Measurements from ENCODE around the gene INMT.

INMT gene

DNA sequence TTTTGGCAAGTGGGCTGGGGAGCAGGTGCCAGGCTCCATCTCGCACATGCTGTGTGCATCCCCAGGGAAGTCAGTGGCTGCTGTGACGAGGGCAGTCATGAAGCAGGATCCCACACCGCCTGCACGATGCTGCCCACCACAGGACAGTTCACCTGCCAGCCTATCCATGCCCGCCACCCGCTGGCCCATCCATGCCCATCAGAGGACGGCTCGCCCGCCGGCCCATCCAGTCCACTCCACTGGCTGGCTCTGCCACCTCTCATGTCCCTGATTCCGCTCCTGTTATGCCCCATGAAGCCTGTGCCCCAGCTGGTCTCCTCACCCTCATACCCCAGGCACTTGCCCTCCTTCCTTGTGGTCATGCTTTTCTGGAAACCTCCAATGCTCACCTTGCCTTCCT lies 18.2 kb upstream of the INMT start:
- Histone ChIP-seq H4K20me1 (ENCODE audit: insufficient read depth) (no peaks in the 10 kb centered on the region), H2AFZ (ENCODE audit: low read depth) (no peak overlapping the region), H3K4me3 (IDR thresholded peaks at IDR 0.05; ENCODE audit: insufficient read depth, low read depth, low read length) (no peak overlapping the region), H3K9ac (no peak overlapping the region), H3K27ac (no peak overlapping the region), H3K4me1 (ENCODE audit: low read depth, poor library complexity, severe bottlenecking) (no peaks in the 10 kb centered on the region), H3K4me2 (no peak overlapping the region), H3K36me3 (ENCODE audit: insufficient read depth) (no peaks in the 10 kb centered on the region), H3K79me2 (ENCODE audit: insufficient read depth, low read depth) (no peaks in the 10 kb centered on the region), H3K27me3 (ENCODE audit: insufficient read depth, low read depth) (no peaks in the 10 kb centered on the region)
- no peak for TF ChIP-seq CTCF (conservative IDR thresholded peaks at IDR 0.05; ENCODE audit: low read depth, low read length)

DNA sequence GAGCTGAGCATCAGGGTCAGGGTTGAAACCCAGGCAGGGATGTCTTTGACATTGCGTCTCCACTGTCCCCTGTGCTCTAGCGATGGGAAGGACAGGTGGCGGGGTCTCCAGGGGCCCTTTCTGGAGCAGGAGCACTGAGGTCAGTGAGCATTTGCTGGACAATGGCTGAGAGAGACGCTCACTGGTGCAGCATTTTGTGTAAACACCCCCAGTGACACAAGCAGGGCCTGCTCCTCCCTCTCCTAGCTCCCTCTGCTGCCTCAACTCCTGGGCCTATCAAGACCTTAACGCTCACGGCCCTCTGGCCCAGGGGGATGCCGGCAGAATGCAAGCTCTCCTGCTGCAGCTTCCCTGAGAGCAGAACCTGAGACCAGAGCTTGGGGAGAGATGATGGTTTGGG lies 17.4 kb upstream of the INMT start:
- TF ChIP-seq CTCF (conservative IDR thresholded peaks at IDR 0.05; ENCODE audit: low read depth, low read length): no peak
- Histone ChIP-seq H4K20me1 (ENCODE audit: insufficient read depth) (no peaks in the 10 kb centered on the region), H3K4me1 (ENCODE audit: low read depth, poor library complexity, severe bottlenecking) (no peaks in the 10 kb centered on the region), H3K4me3 (IDR thresholded peaks at IDR 0.05; ENCODE audit: insufficient read depth, low read depth, low read length) (no peak overlapping the region), H3K36me3 (ENCODE audit: insufficient read depth) (no peaks in the 10 kb centered on the region), H3K27ac (no peak overlapping the region), H3K79me2 (ENCODE audit: insufficient read depth, low read depth) (no peaks in the 10 kb centered on the region), H3K4me2 (no peak overlapping the region), H2AFZ (ENCODE audit: low read depth) (no peak overlapping the region), H3K9ac (no peak overlapping the region), H3K27me3 (ENCODE audit: insufficient read depth, low read depth) (no peaks in the 10 kb centered on the region)

DNA sequence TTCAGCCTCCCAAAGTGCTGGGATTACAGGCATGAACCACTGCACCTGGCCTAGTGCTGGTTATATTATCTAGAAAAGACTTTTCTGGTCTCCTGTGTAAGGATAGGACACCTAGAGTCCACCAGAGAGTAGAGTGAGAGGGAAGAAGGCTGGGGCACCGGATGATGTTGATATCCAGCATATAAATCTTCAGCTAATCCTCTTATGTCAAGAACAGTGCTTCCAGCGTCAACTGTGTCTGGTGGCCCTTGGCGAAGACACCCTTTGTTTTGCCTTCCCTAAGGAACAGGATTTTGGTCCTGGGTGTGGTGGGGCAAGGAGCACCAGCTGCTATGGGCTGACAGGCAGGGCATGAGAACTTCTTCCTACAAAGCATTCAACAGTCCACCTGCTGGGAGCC lies 16.3 kb upstream of the INMT start:
- Histone ChIP-seq H3K4me1 (ENCODE audit: low read depth, poor library complexity, severe bottlenecking) (no peaks in the 10 kb centered on the region), H3K4me2 (no peak overlapping the region), H2AFZ (ENCODE audit: low read depth) (no peak overlapping the region), H3K79me2 (ENCODE audit: insufficient read depth, low read depth) (no peaks in the 10 kb centered on the region), H4K20me1 (ENCODE audit: insufficient read depth) (no peaks in the 10 kb centered on the region), H3K27me3 (ENCODE audit: insufficient read depth, low read depth) (no peaks in the 10 kb centered on the region), H3K9ac (no peak overlapping the region), H3K36me3 (ENCODE audit: insufficient read depth) (no peaks in the 10 kb centered on the region), H3K27ac (no peak overlapping the region), H3K4me3 (IDR thresholded peaks at IDR 0.05; ENCODE audit: insufficient read depth, low read depth, low read length) (no peak overlapping the region)
- TF ChIP-seq CTCF (conservative IDR thresholded peaks at IDR 0.05; ENCODE audit: low read depth, low read length): no peak

DNA sequence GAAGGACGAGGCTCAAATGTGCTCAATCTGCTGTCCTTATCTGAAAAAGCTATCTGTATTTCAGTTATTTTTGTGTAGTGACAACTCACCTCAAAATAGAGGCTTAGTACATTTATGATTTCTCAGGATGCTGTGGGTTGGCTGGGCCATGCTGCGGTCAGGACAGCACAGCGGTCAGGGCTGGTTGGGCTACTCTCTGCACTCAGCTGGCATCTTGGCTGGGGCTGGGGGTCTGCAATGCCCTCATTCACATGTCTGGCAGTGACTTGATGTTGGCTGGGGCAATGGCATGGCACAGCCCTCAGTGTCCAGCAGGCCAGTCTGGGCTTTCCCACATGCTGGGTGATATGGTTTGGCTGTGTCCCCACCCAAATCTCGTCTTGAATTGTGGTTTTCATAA lies 15.6 kb upstream of the INMT start:
- Histone ChIP-seq H2AFZ (ENCODE audit: low read depth) (no peak overlapping the region), H3K36me3 (ENCODE audit: insufficient read depth) (no peaks in the 10 kb centered on the region), H3K9ac (no peak overlapping the region), H3K27me3 (ENCODE audit: insufficient read depth, low read depth) (no peaks in the 10 kb centered on the region), H3K4me1 (ENCODE audit: low read depth, poor library complexity, severe bottlenecking) (no peaks in the 10 kb centered on the region), H3K4me2 (no peak overlapping the region), H4K20me1 (ENCODE audit: insufficient read depth) (no peaks in the 10 kb centered on the region), H3K79me2 (ENCODE audit: insufficient read depth, low read depth) (no peaks in the 10 kb centered on the region), H3K4me3 (IDR thresholded peaks at IDR 0.05; ENCODE audit: insufficient read depth, low read depth, low read length) (no peak overlapping the region), H3K27ac (no peak overlapping the region)
- no peak for TF ChIP-seq CTCF (conservative IDR thresholded peaks at IDR 0.05; ENCODE audit: low read depth, low read length)

Measured in KMS-11 (cell line).